Measurements from ENCODE around the gene ERG.

The ERG gene

DNA sequence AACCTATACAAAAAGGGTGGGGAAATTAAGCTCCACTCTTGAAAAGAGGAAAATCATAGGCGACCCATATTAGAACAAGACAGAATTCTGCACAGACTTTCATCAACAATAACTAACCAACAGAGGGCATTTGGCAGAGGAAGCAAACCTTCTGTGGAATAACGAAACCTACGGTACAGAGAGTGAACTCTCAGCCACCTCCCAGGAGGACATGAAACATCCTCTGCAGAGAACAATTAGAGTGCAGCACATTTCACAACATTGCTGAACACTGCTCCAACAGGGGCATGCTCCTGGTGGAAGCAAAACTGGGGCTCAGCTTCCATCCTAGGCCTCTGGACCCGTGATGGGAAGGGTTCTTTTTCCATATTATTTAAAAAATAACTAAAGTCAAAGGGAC lies 130.6 kb downstream of the ERG start:
- TF ChIP-seq TAF1 (IDR thresholded peaks at IDR 0.05; ENCODE audit: low read depth, low read length) (no peak), PAX5 (IDR thresholded peaks at IDR 0.05; ENCODE audit: insufficient read depth, low read length, severe bottlenecking) (no peak), POU2F2 (IDR thresholded peaks at IDR 0.05; ENCODE audit: low read depth, low read length) (no peak), SPI1 (IDR thresholded peaks at IDR 0.05; ENCODE audit: low read depth, low read length) (no peak), POLR2AphosphoS5 (IDR thresholded peaks at IDR 0.05; ENCODE audit: low read depth, low read length) (no peak), POLR2A (IDR thresholded peaks at IDR 0.05; ENCODE audit: low read depth, low read length) (no peak)
- FAIRE-seq (no peak), DNase-seq (ENCODE audit: insufficient read length, low spot score) (no peak)

DNA sequence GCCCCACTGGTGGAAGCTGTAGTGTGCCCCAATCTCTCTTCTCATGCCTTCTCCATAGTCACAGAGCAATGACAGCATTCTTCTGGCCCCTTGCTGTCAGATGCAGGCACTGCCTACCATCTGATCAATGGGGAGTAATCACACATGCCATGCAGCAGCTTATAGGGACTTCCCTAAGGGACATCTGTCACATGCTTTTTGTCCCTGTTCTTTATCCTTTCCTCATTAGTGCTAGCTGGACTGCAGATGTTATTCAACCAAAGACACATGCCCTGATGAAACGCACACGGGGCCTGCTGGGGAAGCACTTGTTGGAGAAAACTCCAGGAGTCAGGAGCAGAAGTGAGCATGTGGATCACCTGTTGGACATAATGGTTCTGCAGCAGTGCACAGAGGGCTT lies 132.8 kb downstream of the ERG start:
- no peak for TF ChIP-seq POLR2A (IDR thresholded peaks at IDR 0.05; ENCODE audit: low read depth, low read length)
- TF ChIP-seq POU2F2 (IDR thresholded peaks at IDR 0.05; ENCODE audit: low read depth, low read length): no peak
- TF ChIP-seq PAX5 (IDR thresholded peaks at IDR 0.05; ENCODE audit: insufficient read depth, low read length, severe bottlenecking): no peak
- TF ChIP-seq TAF1 (IDR thresholded peaks at IDR 0.05; ENCODE audit: low read depth, low read length): no peak
- no peak for TF ChIP-seq POLR2AphosphoS5 (IDR thresholded peaks at IDR 0.05; ENCODE audit: low read depth, low read length)
- no peak for TF ChIP-seq SPI1 (IDR thresholded peaks at IDR 0.05; ENCODE audit: low read depth, low read length)
- DNase-seq (ENCODE audit: insufficient read length, low spot score) (no peak), FAIRE-seq (no peak)

DNA sequence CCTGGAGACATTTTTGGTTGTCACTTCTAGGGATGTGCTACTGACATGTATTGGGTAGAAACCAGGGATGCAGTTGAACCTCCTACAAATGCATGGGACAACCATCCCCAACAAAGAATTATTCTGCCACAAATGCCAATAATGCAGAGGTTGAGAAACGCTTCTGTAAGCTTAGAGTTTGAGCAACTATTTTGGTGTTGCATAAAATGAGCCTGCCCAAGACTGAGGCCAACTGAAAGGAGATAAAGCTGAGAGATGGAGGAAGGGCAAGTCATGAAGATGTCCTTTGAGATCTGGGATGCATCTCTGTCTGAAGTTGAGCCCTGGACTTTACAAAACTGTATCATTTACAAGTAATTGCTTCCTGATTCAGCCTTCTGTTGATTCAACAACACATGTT lies 134.6 kb downstream of the ERG start:
- DNase-seq (ENCODE audit: insufficient read length, low spot score): no peak
- FAIRE-seq: no peak
- TF ChIP-seq POU2F2 (IDR thresholded peaks at IDR 0.05; ENCODE audit: low read depth, low read length) (no peak), SPI1 (IDR thresholded peaks at IDR 0.05; ENCODE audit: low read depth, low read length) (no peak), POLR2A (IDR thresholded peaks at IDR 0.05; ENCODE audit: low read depth, low read length) (no peak), PAX5 (IDR thresholded peaks at IDR 0.05; ENCODE audit: insufficient read depth, low read length, severe bottlenecking) (no peak), TAF1 (IDR thresholded peaks at IDR 0.05; ENCODE audit: low read depth, low read length) (no peak), POLR2AphosphoS5 (IDR thresholded peaks at IDR 0.05; ENCODE audit: low read depth, low read length) (no peak)

DNA sequence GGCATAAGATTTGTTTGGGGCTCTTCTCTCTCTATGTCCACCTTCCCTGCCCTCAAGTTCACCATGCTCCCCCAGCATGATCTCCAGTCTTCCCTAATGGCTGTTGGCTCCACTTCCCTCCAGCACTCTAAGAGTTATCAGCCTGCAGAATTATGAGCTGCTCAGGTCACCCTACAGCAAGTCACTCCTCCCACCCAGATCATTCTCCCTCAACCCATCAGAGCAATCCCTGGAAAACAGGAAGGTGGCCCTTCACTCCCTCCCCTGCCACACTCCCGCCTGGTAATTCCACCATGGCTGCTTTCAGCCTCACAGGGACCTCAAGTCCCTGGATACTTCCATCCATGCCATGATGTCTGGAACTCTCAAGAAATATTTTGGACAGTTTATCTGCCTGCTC lies 137.0 kb downstream of the ERG start:
- no peak for TF ChIP-seq SPI1 (IDR thresholded peaks at IDR 0.05; ENCODE audit: low read depth, low read length)
- no peak for TF ChIP-seq POLR2AphosphoS5 (IDR thresholded peaks at IDR 0.05; ENCODE audit: low read depth, low read length)
- TF ChIP-seq TAF1 (IDR thresholded peaks at IDR 0.05; ENCODE audit: low read depth, low read length): no peak
- no peak for TF ChIP-seq PAX5 (IDR thresholded peaks at IDR 0.05; ENCODE audit: insufficient read depth, low read length, severe bottlenecking)
- no peak for TF ChIP-seq POU2F2 (IDR thresholded peaks at IDR 0.05; ENCODE audit: low read depth, low read length)
- no peak for TF ChIP-seq POLR2A (IDR thresholded peaks at IDR 0.05; ENCODE audit: low read depth, low read length)
- DNase-seq (ENCODE audit: insufficient read length, low spot score) (no peak), FAIRE-seq (no peak)

- FAIRE-seq (no peak), DNase-seq (ENCODE audit: insufficient read length, low spot score) (no peak)
- no peak for TF ChIP-seq SPI1 (IDR thresholded peaks at IDR 0.05; ENCODE audit: low read depth, low read length)
- TF ChIP-seq PAX5 (IDR thresholded peaks at IDR 0.05; ENCODE audit: insufficient read depth, low read length, severe bottlenecking): no peak
- no peak for TF ChIP-seq POLR2A (IDR thresholded peaks at IDR 0.05; ENCODE audit: low read depth, low read length)
- no peak for TF ChIP-seq POU2F2 (IDR thresholded peaks at IDR 0.05; ENCODE audit: low read depth, low read length)
- no peak for TF ChIP-seq TAF1 (IDR thresholded peaks at IDR 0.05; ENCODE audit: low read depth, low read length)
- TF ChIP-seq POLR2AphosphoS5 (IDR thresholded peaks at IDR 0.05; ENCODE audit: low read depth, low read length): no peak
These were observed 138.4 kb downstream of the ERG start for GRCh38 chr21:38359835-38360234.

DNA sequence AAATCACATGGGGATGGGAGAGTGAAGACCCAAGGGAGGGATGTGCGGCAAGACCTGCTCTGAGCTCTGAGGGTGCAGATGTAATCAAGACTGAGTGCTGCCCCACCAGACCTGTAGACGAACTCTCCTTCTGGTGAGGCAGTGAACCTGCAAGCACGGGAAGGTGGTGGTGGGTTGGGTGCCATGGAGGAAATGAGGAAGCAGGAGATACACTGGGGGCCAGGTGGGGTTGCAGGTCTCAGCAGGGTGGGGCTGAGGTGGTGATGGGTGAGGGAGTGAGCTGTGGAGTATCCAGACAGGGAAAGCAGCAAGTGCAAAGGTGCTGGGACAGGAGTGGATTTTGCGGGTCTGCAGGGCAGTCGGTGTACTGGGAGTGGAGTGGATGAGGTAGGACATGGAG lies 139.2 kb downstream of the ERG start:
- no peak for TF ChIP-seq POLR2AphosphoS5 (IDR thresholded peaks at IDR 0.05; ENCODE audit: low read depth, low read length)
- no peak for TF ChIP-seq POU2F2 (IDR thresholded peaks at IDR 0.05; ENCODE audit: low read depth, low read length)
- no peak for TF ChIP-seq POLR2A (IDR thresholded peaks at IDR 0.05; ENCODE audit: low read depth, low read length)
- TF ChIP-seq TAF1 (IDR thresholded peaks at IDR 0.05; ENCODE audit: low read depth, low read length): no peak
- TF ChIP-seq PAX5 (IDR thresholded peaks at IDR 0.05; ENCODE audit: insufficient read depth, low read length, severe bottlenecking): no peak
- no peak for TF ChIP-seq SPI1 (IDR thresholded peaks at IDR 0.05; ENCODE audit: low read depth, low read length)
- no peak for DNase-seq (ENCODE audit: insufficient read length, low spot score)
- no peak for FAIRE-seq

DNA sequence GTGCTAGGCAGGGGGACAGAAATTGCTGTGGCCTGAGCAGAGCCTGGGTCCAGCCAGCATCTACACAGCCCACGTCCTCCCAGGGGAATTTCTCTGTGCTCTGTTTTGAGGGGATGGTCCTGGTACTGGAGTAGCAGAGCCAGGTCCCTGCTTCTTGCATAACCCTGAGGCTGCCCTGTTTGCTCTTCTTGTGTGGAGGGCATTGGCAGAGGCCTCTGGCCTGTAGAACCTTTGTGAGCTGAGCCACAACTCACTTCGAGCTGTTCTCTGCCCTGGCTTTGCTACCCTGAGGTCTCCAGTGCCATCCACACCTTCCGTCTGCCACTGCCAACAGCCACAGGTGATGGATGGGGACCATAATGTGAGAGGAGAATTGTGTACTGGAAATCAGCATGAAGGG lies 139.6 kb downstream of the ERG start:
- DNase-seq (ENCODE audit: insufficient read length, low spot score) (no peak), FAIRE-seq (no peak)
- TF ChIP-seq TAF1 (IDR thresholded peaks at IDR 0.05; ENCODE audit: low read depth, low read length) (no peak), SPI1 (IDR thresholded peaks at IDR 0.05; ENCODE audit: low read depth, low read length) (no peak), POLR2A (IDR thresholded peaks at IDR 0.05; ENCODE audit: low read depth, low read length) (no peak), POLR2AphosphoS5 (IDR thresholded peaks at IDR 0.05; ENCODE audit: low read depth, low read length) (no peak), PAX5 (IDR thresholded peaks at IDR 0.05; ENCODE audit: insufficient read depth, low read length, severe bottlenecking) (no peak), POU2F2 (IDR thresholded peaks at IDR 0.05; ENCODE audit: low read depth, low read length) (no peak)

GRCh38 chr21:38358098-38358497 lies 140.2 kb downstream of the ERG start:
- FAIRE-seq: no peak
- TF ChIP-seq SPI1 (IDR thresholded peaks at IDR 0.05; ENCODE audit: low read depth, low read length) (no peak), POLR2AphosphoS5 (IDR thresholded peaks at IDR 0.05; ENCODE audit: low read depth, low read length) (no peak), POLR2A (IDR thresholded peaks at IDR 0.05; ENCODE audit: low read depth, low read length) (no peak), PAX5 (IDR thresholded peaks at IDR 0.05; ENCODE audit: insufficient read depth, low read length, severe bottlenecking) (no peak), POU2F2 (IDR thresholded peaks at IDR 0.05; ENCODE audit: low read depth, low read length) (no peak), TAF1 (IDR thresholded peaks at IDR 0.05; ENCODE audit: low read depth, low read length) (no peak)
- DNase-seq (ENCODE audit: insufficient read length, low spot score): no peak

- DNase-seq (ENCODE audit: insufficient read length, low spot score) (no peak), FAIRE-seq (no peak)
- TF ChIP-seq SPI1 (IDR thresholded peaks at IDR 0.05; ENCODE audit: low read depth, low read length) (no peak), POU2F2 (IDR thresholded peaks at IDR 0.05; ENCODE audit: low read depth, low read length) (no peak), TAF1 (IDR thresholded peaks at IDR 0.05; ENCODE audit: low read depth, low read length) (no peak), POLR2A (IDR thresholded peaks at IDR 0.05; ENCODE audit: low read depth, low read length) (no peak)
These were observed 141.2 kb downstream of the ERG start for GRCh38 chr21:38356883-38357625.
